Neuronal stem cell (in vitro differentiated cells): ENCODE results near the gene SMIM13.
"Not testable (repeated sequence)": the region's sequence is repeated elsewhere in the genome, so short reads cannot be mapped to it uniquely, and the experiment has no call there.

ENCODE experiments used
- DNase-seq: peaks from one replicate; pipeline ENCODE4 v3.0.0-alpha.2; 2013; ENCODE audit warnings: low spot score
- H2AFZ ChIP-seq: one replicate; pipeline ENCODE4 v1.6.1; 2013; ENCODE audit warnings: mild to moderate bottlenecking, low read length, inconsistent platforms
- H2AK5ac ChIP-seq: 2 replicates; pipeline ENCODE4 v1.6.1; 2013; ENCODE audit warnings: low read depth, mild to moderate bottlenecking, inconsistent platforms, low read length, moderate library complexity, mixed read lengths
- H2BK120ac ChIP-seq: 2 replicates; pipeline ENCODE4 v1.6.1; 2013; ENCODE audit warnings: low read depth, mild to moderate bottlenecking, inconsistent platforms, low read length, moderate library complexity, mixed read lengths
- H2BK12ac ChIP-seq: one replicate; pipeline ENCODE4 v1.6.1; 2013; ENCODE audit warnings: low read length, inconsistent platforms
- H2BK15ac ChIP-seq: 2 replicates; pipeline ENCODE4 v1.6.1; 2013; ENCODE audit warnings: mild to moderate bottlenecking, low read length, inconsistent platforms, mixed read lengths
- H2BK5ac ChIP-seq: one replicate; pipeline ENCODE4 v1.6.1; 2013; ENCODE audit warnings: inconsistent platforms, mild to moderate bottlenecking, low read length, moderate library complexity
- H3K14ac ChIP-seq: one replicate; pipeline ENCODE4 v1.6.1; 2013; ENCODE audit warnings: low read length, inconsistent platforms
- H3K18ac ChIP-seq: 2 replicates; pipeline ENCODE4 v1.6.1; 2013; ENCODE audit warnings: low read length, inconsistent platforms
- H3K23ac ChIP-seq: 2 replicates; pipeline ENCODE4 v1.6.1; 2013; ENCODE audit warnings: low read depth, mild to moderate bottlenecking, mixed read lengths, low read length, inconsistent platforms; ENCODE audit not compliant: poor library complexity
- H3K27ac ChIP-seq: replicated peaks from 3 replicates; pipeline ENCODE4 v1.5.1; 2013; ENCODE audit warnings: low read length, inconsistent platforms
- H3K27me3 ChIP-seq, 3 experiments: 2 replicates each; pipeline ENCODE4 v1.6.1; 2013; ENCODE audit warnings: low read length in 3 of 3, mild to moderate bottlenecking in 2 of 3, inconsistent platforms in 1 of 3, low read depth in 1 of 3, mixed read lengths in 1 of 3, moderate library complexity in 1 of 3; ENCODE audit not compliant: control insufficient read depth in 3 of 3, insufficient read depth in 3 of 3
- H3K36me3 ChIP-seq, 2 donors: replicated peaks in 1 of 2; 2 replicates each; pipeline ENCODE4 v1.6.1; 2013; ENCODE audit warnings: low read length in 2 of 2; ENCODE audit not compliant: control insufficient read depth in 2 of 2, insufficient read depth in 2 of 2
- H3K4ac ChIP-seq: 2 replicates; pipeline ENCODE4 v1.6.1; 2013; ENCODE audit warnings: inconsistent platforms, mild to moderate bottlenecking, low read length, moderate library complexity
- H3K4me1 ChIP-seq, 2 donors: 1 replicate in 1 of 2; 2 replicates in 1 of 2; pipeline ENCODE4 v1.6.1; 2013; ENCODE audit warnings: low read length in 2 of 2, low read depth in 1 of 2; ENCODE audit not compliant: control insufficient read depth in 2 of 2, insufficient read depth in 1 of 2
- H3K4me2 ChIP-seq: one replicate; pipeline ENCODE4 v1.6.1; 2013; ENCODE audit warnings: mild to moderate bottlenecking, low read length, inconsistent platforms; ENCODE audit not compliant: insufficient read depth, poor library complexity, severe bottlenecking
- H3K4me3 ChIP-seq, 2 donors: 2 replicates each; pipeline ENCODE4 v1.5.1; 2013; ENCODE audit warnings: low read length in 2 of 2, mild to moderate bottlenecking in 2 of 2, inconsistent platforms in 1 of 2, moderate library complexity in 1 of 2
- H3K79me1 ChIP-seq: one replicate; pipeline ENCODE4 v1.6.1; 2013; ENCODE audit warnings: low read depth, mild to moderate bottlenecking, inconsistent platforms, low read length, moderate library complexity
- H3K9ac ChIP-seq: one replicate; pipeline ENCODE4 v1.6.1; 2013; ENCODE audit warnings: mild to moderate bottlenecking, low read depth, low read length, inconsistent platforms; ENCODE audit not compliant: poor library complexity
- H3K9me3 ChIP-seq, 2 donors: replicated peaks in 1 of 2; 2 replicates each; pipeline versions ENCODE3 to v1.6.1; 2013; ENCODE audit warnings: low read length in 2 of 2, mild to moderate bottlenecking in 2 of 2, inconsistent platforms in 1 of 2, low read depth in 1 of 2, mixed read lengths in 1 of 2, moderate library complexity in 1 of 2; ENCODE audit not compliant: control insufficient read depth in 2 of 2, insufficient read depth in 1 of 2
- H4K8ac ChIP-seq: one replicate; pipeline ENCODE4 v1.6.1; 2013; ENCODE audit warnings: low read depth, mild to moderate bottlenecking, inconsistent platforms, low read length, moderate library complexity
- H4K91ac ChIP-seq: one replicate; pipeline ENCODE4 v1.6.1; 2013; ENCODE audit warnings: low read length, low read depth, mild to moderate bottlenecking, inconsistent platforms; ENCODE audit not compliant: poor library complexity
- WGBS, 2 donors: extraction: QIAGEN DNeasy Blood & Tissue Kit; methylation state at CpG; one replicate each; pipeline ENCODE4 v1.1.7; 2013; ENCODE audit warnings: missing lambda C conversion rate in 2 of 2, mixed read lengths in 1 of 2; ENCODE audit not compliant: insufficient read length in 2 of 2, insufficient replicate concordance in 1 of 2; ENCODE audit errors: extremely low coverage in 2 of 2; 5-methylcytosine and 5-hydroxymethylcytosine counted together

SMIM13 gene

GRCh38 chr6:11115808-11116536 lies 22.3 kb downstream of the SMIM13 start:
- not testable (repeated sequence) for H3K79me1 ChIP-seq, H2BK120ac ChIP-seq, H2BK15ac ChIP-seq, H2AFZ ChIP-seq, H3K4me1 ChIP-seq, H4K91ac ChIP-seq, H3K9me3 ChIP-seq, H3K18ac ChIP-seq, H2BK12ac ChIP-seq, H3K27me3 ChIP-seq, H3K14ac ChIP-seq, H3K4me3 ChIP-seq, H4K8ac ChIP-seq, H3K4ac ChIP-seq, DNase-seq, H2BK5ac ChIP-seq, H3K4me2 ChIP-seq, H3K36me3 ChIP-seq, H3K9ac ChIP-seq, H3K23ac ChIP-seq, H3K27ac ChIP-seq, H2AK5ac ChIP-seq
- whole genome bisulfite sequencing, 2 donors: no CpG with 5 or more reads among the region's 11 CpGs

- H3K4me2 ChIP-seq: no peak overlapping the region
- H3K14ac ChIP-seq: no peak overlapping the region
- no peak overlapping the region for H3K4ac ChIP-seq
- no peak overlapping the region for H3K9ac ChIP-seq
- H3K4me3 ChIP-seq: no peak overlapping the region
- no peak overlapping the region for H4K91ac ChIP-seq
- no peak overlapping the region for H4K8ac ChIP-seq
- peaks cover 0 to 6% of the 10 kb centered on the region in 2 donors for H3K4me1 ChIP-seq
- H3K79me1 ChIP-seq: no peaks in the 10 kb centered on the region
- H2BK15ac ChIP-seq: no peak overlapping the region
- H3K27ac ChIP-seq: no peak overlapping the region
- H2BK120ac ChIP-seq: no peak overlapping the region
- no peaks in the 10 kb centered on the region for H3K36me3 ChIP-seq
- no peak for DNase-seq
- H2BK12ac ChIP-seq: no peak overlapping the region
- no peak overlapping the region for H2AK5ac ChIP-seq
- H3K27me3 ChIP-seq: no peaks in the 10 kb centered on the region
- no peak overlapping the region for H2BK5ac ChIP-seq
- whole genome bisulfite sequencing, 2 donors: no CpG with 5 or more reads among the region's 4 CpGs
- peaks cover 0 to 3% of the 10 kb centered on the region in 2 donors for H3K9me3 ChIP-seq
- H3K18ac ChIP-seq: no peak overlapping the region
- H3K23ac ChIP-seq: no peak overlapping the region
- H2AFZ ChIP-seq: no peak overlapping the region
Measured at GRCh38 chr6:11120271-11121005, 26.8 kb downstream of the SMIM13 start.

- no peak overlapping the region for H2BK15ac ChIP-seq
- peaks cover 0 to 3% of the 10 kb centered on the region in 2 donors for H3K9me3 ChIP-seq
- H3K36me3 ChIP-seq: peaks cover 0 to 3% of the 10 kb centered on the region in 2 donors
- H3K27me3 ChIP-seq: no peaks in the 10 kb centered on the region
- H3K4me2 ChIP-seq: no peak overlapping the region
- no peak overlapping the region for H3K4me3 ChIP-seq
- H3K9ac ChIP-seq: no peak overlapping the region
- H2BK12ac ChIP-seq: no peak overlapping the region
- H2AFZ ChIP-seq: no peak overlapping the region
- no CpG with 5 or more reads among the region's 2 CpGs for WGBS, 2 donors
- H3K4ac ChIP-seq: no peak overlapping the region
- no peak overlapping the region for H2BK120ac ChIP-seq
- no peak overlapping the region for H2BK5ac ChIP-seq
- H4K8ac ChIP-seq: no peak overlapping the region
- H3K4me1 ChIP-seq: peaks cover 0 to 6% of the 10 kb centered on the region in 2 donors
- no peak overlapping the region for H3K14ac ChIP-seq
- no peak overlapping the region for H4K91ac ChIP-seq
- no peak overlapping the region for H2AK5ac ChIP-seq
- H3K23ac ChIP-seq: no peak overlapping the region
- DNase-seq: no peak
- no peak overlapping the region for H3K18ac ChIP-seq
- H3K79me1 ChIP-seq: no peaks in the 10 kb centered on the region
- H3K27ac ChIP-seq: no peak overlapping the region
Measured at GRCh38 chr6:11121851-11122250, 28.2 kb downstream of the SMIM13 start.

- no peak overlapping the region for H2AK5ac ChIP-seq
- no peak overlapping the region for H3K4me3 ChIP-seq
- no peak overlapping the region for H3K23ac ChIP-seq
- H4K8ac ChIP-seq: no peak overlapping the region
- no peak overlapping the region for H2BK15ac ChIP-seq
- H3K18ac ChIP-seq: no peak overlapping the region
- H3K9me3 ChIP-seq: peaks cover 0 to 3% of the 10 kb centered on the region in 2 donors
- H3K14ac ChIP-seq: no peak overlapping the region
- H3K4ac ChIP-seq: no peak overlapping the region
- WGBS, 2 donors: no CpG with 5 or more reads among the region's 1 CpG
- no peak overlapping the region for H2AFZ ChIP-seq
- DNase-seq: no peak
- H2BK5ac ChIP-seq: no peak overlapping the region
- H3K27me3 ChIP-seq: no peaks in the 10 kb centered on the region
- no peak overlapping the region for H3K4me2 ChIP-seq
- H3K79me1 ChIP-seq: no peaks in the 10 kb centered on the region
- no peak overlapping the region for H2BK120ac ChIP-seq
- H3K4me1 ChIP-seq: peaks cover 0 to 6% of the 10 kb centered on the region in 2 donors
- H3K27ac ChIP-seq: no peak overlapping the region
- H3K36me3 ChIP-seq: peaks cover 0 to 6% of the 10 kb centered on the region in 2 donors
- no peak overlapping the region for H2BK12ac ChIP-seq
- H3K9ac ChIP-seq: no peak overlapping the region
- H4K91ac ChIP-seq: no peak overlapping the region
Measured at GRCh38 chr6:11122380-11122779, 28.7 kb downstream of the SMIM13 start.
